MCF 10A (cell line): ENCODE data around the gene TYW3. TPM values are rescaled to one million over a fixed set of nuclear protein-coding genes. Genes with fewer than 3 reads are reported as not detected.
A peak's percentile ranks its signal among the peaks of the same experiment; 100 is the strongest.
"Not testable (repeated sequence)": the region's sequence is repeated elsewhere in the genome, so short reads cannot be mapped to it uniquely, and the experiment has no call there.

ENCODE experiments used
- BruUV-seq: library from RNA; stranded (reverse); fragments of 400-500 nt; replicated peaks from 2 replicates; lab custom pipeline; 2021; lab: Mats Ljungman, UMichigan
- CTCF ChIA-PET: fragments of 300-600 bp; sonication (Branson Sonifier 250); formaldehyde crosslinking; extraction: SDS; loops from one replicate; lab custom pipeline; 2021; ENCODE audit warnings: antibody characterized with exemption, inconsistent platforms; lab: Yijun Ruan, JAX
- POLR2A ChIA-PET: fragments of 300-600, 350-650 bp; sonication (Branson Sonifier 250); formaldehyde crosslinking; extraction: SDS; loops from one replicate; lab custom pipeline; 2020; ENCODE audit warnings: antibody characterized with exemption, inconsistent platforms; lab: Yijun Ruan, JAX
- DNase-seq: peaks from one replicate; pipeline ENCODE4 v3.0.0-alpha.2; 2018; ENCODE audit not compliant: unreplicated experiment
- H3K27ac Mint-ChIP-seq: one replicate; pipeline ENCODE4 v1.8.0; 2022; ENCODE audit warnings: mild to moderate bottlenecking, low read depth, mixed read lengths; ENCODE audit not compliant: unreplicated experiment
- H3K27me3 Mint-ChIP-seq: one replicate; pipeline ENCODE4 v1.8.0; 2022; ENCODE audit warnings: mixed read lengths; ENCODE audit not compliant: insufficient read depth, unreplicated experiment
- H3K36me3 Mint-ChIP-seq: one replicate; pipeline ENCODE4 v1.8.0; 2022; ENCODE audit warnings: mild to moderate bottlenecking, moderate library complexity, mixed read lengths; ENCODE audit not compliant: insufficient read depth, unreplicated experiment
- H3K4me1 Mint-ChIP-seq: one replicate; pipeline ENCODE4 v1.8.0; 2022; ENCODE audit warnings: mixed read lengths; ENCODE audit not compliant: insufficient read depth, unreplicated experiment
- H3K4me3 Mint-ChIP-seq: one replicate; pipeline ENCODE4 v1.8.0; 2022; ENCODE audit warnings: mild to moderate bottlenecking, moderate library complexity, mixed read lengths; ENCODE audit not compliant: unreplicated experiment
- H3K9me3 Mint-ChIP-seq: one replicate; pipeline ENCODE4 v1.8.0; 2022; ENCODE audit warnings: mixed read lengths; ENCODE audit not compliant: unreplicated experiment
- intact Hi-C: fragments of 100-400 bp; cut with micrococcal nuclease; formaldehyde crosslinking; loops from 2 replicates; pipeline ENCODE4 v1.14.1; 2022
- total RNA-seq: library from RNA; stranded (reverse); gene quantifications from 2 replicates; pipeline ENCODE4 v1.2.3, GENCODE V29; 2022
- TF ChIP-seq, protein P1 (sequence below): fragments of 200-600 bp; IDR thresholded peaks from one replicate; pipeline ENCODE4 v1.8.0; 2022; ENCODE audit warnings: antibody characterized with exemption, mild to moderate bottlenecking; ENCODE audit not compliant: unreplicated experiment

TYW3 gene
- total RNA-seq, 1 experiment from 2014 or later: 22.6 TPM

DNA sequence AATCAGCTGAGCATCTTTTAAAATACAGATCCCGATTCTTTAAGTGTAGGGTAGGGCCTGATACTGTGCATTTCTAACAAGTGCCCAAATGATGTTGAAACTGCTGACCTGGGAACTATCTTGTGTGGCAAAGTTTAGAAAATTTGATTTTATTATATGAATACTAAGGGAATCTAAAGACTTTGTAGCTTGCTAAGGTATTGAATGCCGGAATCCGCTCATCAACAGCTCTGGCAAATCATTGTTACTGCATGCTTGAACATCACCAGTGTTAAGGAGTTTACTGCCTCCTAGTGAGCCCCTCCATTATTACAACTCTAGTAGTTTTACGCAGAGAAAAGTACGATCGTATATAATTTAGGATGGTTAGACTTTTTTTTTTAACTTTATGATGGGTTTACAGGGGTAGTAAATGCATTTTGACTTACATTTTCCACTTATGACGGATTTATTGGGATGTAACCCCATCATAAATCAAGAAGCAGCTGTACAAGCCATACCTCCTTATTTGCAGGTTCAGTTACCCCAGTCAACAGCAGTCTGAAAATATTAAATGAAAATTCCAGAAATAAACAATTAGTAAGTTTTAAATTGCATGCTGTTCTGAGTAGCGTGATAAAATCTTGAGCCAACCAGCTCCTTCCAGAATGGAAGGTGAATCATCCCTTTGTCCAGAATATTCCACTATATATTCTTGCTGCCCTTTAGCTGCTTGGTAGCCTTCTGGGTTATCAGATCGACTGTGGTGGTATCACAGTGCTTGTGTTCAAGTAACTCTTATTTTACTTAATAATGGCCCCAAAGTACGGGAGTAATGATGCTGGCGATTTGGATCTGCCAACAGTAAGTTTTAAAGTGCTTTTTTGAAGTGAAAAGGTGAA is 892 bp downstream of the TYW3 start:
- POLR2A ChIA-PET: interaction anchor here (0.6 to 1.5 kb wide), 10 partner anchors 10 to 535 kb away, joined by 3 to 6 read pairs (median 4); no protein-coding TSS in a partner anchor
- TF ChIP-seq, protein P1, sequence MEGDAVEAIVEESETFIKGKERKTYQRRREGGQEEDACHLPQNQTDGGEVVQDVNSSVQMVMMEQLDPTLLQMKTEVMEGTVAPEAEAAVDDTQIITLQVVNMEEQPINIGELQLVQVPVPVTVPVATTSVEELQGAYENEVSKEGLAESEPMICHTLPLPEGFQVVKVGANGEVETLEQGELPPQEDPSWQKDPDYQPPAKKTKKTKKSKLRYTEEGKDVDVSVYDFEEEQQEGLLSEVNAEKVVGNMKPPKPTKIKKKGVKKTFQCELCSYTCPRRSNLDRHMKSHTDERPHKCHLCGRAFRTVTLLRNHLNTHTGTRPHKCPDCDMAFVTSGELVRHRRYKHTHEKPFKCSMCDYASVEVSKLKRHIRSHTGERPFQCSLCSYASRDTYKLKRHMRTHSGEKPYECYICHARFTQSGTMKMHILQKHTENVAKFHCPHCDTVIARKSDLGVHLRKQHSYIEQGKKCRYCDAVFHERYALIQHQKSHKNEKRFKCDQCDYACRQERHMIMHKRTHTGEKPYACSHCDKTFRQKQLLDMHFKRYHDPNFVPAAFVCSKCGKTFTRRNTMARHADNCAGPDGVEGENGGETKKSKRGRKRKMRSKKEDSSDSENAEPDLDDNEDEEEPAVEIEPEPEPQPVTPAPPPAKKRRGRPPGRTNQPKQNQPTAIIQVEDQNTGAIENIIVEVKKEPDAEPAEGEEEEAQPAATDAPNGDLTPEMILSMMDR: peak; percentile 66
- CTCF ChIA-PET: interaction anchor here (0.5 to 1.7 kb wide), 28 partner anchors 9 to 1250 kb away, joined by 3 to 9 read pairs (median 3); no protein-coding TSS in a partner anchor
- no peaks in the 10 kb centered on the region for H3K9me3 Mint-ChIP-seq
- H3K4me1 Mint-ChIP-seq: peaks cover 21% of the 10 kb centered on the region
- BruUV-seq: no TSS peak
- peaks cover 19% of the 10 kb centered on the region for H3K36me3 Mint-ChIP-seq
- peak overlapping the region; percentile 81 for H3K4me3 Mint-ChIP-seq
- peak; percentile 77 for DNase-seq
- intact Hi-C loops: no loop called here
- H3K27me3 Mint-ChIP-seq: no peaks in the 10 kb centered on the region
- H3K27ac Mint-ChIP-seq: peak overlapping the region; percentile 91

DNA sequence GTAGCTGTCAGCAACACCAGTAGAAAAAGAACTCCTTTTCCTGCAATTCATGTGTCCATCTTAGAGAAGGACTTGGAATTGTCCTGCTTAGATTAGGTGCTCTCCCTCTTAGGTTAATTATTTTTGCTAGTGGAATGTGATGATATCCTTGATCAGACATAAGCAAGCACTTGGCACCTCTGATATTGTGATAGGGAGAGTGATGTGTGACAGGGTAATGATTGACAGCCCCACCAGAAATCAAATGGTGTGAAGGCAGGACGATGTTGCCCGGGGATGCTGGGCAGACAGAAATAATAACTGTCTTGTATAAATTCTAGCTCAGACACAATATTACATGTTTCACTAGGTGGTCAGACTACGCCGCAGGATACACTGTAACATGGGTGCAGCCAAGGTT is 4.4 kb downstream of the TYW3 start:
- Mint-ChIP-seq H3K27me3 (no peaks in the 10 kb centered on the region), H3K4me3 (no peak overlapping the region), H3K4me1 (peaks cover 14% of the 10 kb centered on the region), H3K27ac (no peak overlapping the region), H3K36me3 (peaks cover 53% of the 10 kb centered on the region), H3K9me3 (no peaks in the 10 kb centered on the region)
- ChIA-PET POLR2A (no interaction called here), CTCF (no interaction called here)
- TF ChIP-seq, protein P1: no peak
- BruUV-seq: no TSS peak
- DNase-seq: no peak
- intact Hi-C loops: no loop called here

DNA sequence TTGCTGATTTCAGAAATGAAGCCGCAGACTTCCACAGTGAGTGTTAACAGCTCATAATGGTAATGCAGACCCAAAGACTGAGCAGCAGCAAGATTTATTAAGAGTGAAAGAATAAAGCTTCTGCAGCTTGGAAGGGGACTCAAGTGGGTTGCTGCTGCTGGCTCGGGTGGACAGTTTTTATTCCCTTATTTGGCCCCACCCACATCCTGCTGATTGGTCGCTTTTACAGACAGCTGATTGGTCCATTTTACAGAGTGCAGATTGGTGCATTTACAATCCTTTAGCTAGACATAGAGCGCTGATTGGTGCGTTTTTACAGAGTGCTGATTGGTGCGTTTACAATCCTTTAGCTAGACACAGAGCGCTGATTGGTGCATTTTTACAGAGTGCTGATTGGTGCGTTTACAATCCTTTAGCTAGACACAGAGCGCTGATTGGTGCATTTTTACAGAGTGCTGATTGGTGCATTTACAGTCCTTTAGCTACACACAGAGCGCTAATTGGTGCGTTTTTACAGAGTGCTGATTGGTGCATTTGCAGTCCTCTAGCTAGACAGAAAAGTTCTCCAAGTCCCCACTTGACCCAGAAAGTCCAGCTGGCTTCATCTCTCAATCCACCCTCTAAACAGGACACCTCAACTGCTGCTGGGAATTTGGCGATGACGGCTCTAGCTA is 7.5 kb downstream of the TYW3 start:
- DNase-seq, H3K27ac Mint-ChIP-seq, H3K4me1 Mint-ChIP-seq, H3K4me3 Mint-ChIP-seq, H3K27me3 Mint-ChIP-seq, BruUV-seq, H3K9me3 Mint-ChIP-seq, intact Hi-C loops: not testable (repeated sequence)
- CTCF ChIA-PET: interaction anchor here (0.7 kb wide), 1 partner anchor 163 kb away, joined by 3 read pairs; no protein-coding TSS in a partner anchor
- H3K36me3 Mint-ChIP-seq: peaks cover 81% of the 10 kb centered on the region
- POLR2A ChIA-PET: interaction anchor here (0.8 kb wide), 1 partner anchor 15 kb away, joined by 3 read pairs; no protein-coding TSS in a partner anchor

DNA sequence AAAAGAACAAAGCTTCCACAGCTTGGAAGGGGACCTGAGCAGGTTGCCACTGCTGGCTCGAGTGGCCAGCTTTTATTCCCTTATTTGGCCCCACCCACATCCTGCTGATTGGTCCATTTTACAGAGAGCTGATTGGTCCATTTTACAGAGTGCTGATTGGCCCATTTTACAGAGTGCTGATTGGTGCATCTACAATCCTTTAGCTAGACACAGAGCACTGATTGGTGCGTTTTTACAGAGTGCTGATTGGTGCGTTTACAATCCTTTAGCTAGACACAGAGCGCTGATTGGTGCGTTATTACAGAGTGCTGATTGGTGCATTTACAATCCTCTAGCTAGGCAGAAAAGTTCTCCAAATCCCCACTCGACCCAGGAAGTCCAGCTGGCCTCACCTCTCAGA is 12.3 kb downstream of the TYW3 start:
- POLR2A ChIA-PET, H3K4me3 Mint-ChIP-seq, CTCF ChIA-PET, DNase-seq, H3K9me3 Mint-ChIP-seq, BruUV-seq, H3K27ac Mint-ChIP-seq, intact Hi-C loops, H3K27me3 Mint-ChIP-seq, H3K4me1 Mint-ChIP-seq: not testable (repeated sequence)
- peaks cover 75% of the 10 kb centered on the region for H3K36me3 Mint-ChIP-seq
